ENCODE measurements around the gene TTLL9.

Gene TTLL9

DNA sequence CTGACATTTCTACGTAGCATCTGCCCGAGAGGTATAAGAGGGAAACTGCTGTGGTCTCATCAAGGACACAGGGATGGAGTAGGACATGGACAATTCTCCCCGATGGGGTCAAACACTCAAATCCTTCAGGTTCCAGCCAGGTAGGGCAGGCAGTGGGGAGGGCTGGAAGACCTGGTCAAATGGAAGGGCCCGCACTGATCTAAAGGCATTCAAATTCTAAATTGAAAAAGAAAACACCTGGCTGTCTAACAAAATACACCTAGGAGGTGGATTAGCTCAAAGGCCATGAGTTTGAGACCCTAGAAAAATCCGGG lies 8.3 kb upstream of the TTLL9 start:
- Histone ChIP-seq H3K4me3 (replicated peaks; ENCODE audit: low read depth, low read length) (no peak overlapping the region), H3K27me3 (replicated peaks; ENCODE audit: control insufficient read depth, insufficient read depth, low read length) (no peaks in the 10 kb centered on the region; the same call in 1 of the 2 replicates)

GRCh38 chr20:31862506-31862905 lies 7.9 kb upstream of the TTLL9 start:
- H3K27me3 ChIP-seq (replicated peaks; ENCODE audit: control insufficient read depth, insufficient read depth, low read length): no peaks in the 10 kb centered on the region; the same call in 1 of the 2 replicates
- no peak overlapping the region for H3K4me3 ChIP-seq (replicated peaks; ENCODE audit: low read depth, low read length)
- TF ChIP-seq CTCF (IDR thresholded peaks at IDR 0.05; ENCODE audit: insufficient read depth, low read length, poor library complexity, severe bottlenecking): no peak
- H3K36me3 ChIP-seq (ENCODE audit: control insufficient read depth, insufficient read depth, low read length): no peaks in the 10 kb centered on the region
- no peak for DNase-seq (ENCODE audit: extremely low read depth, insufficient read length)

More for the DNA sequence above, 8.3 kb upstream of the TTLL9 start:
- TF ChIP-seq CTCF (IDR thresholded peaks at IDR 0.05; ENCODE audit: insufficient read depth, low read length, poor library complexity, severe bottlenecking): no peak
- H3K36me3 ChIP-seq (ENCODE audit: control insufficient read depth, insufficient read depth, low read length): no peaks in the 10 kb centered on the region
- DNase-seq (ENCODE audit: extremely low read depth, insufficient read length): no peak

GRCh38 chr20:31863296-31864085 lies 6.9 kb upstream of the TTLL9 start:
- no peak for DNase-seq (ENCODE audit: extremely low read depth, insufficient read length)
- Histone ChIP-seq H3K36me3 (ENCODE audit: control insufficient read depth, insufficient read depth, low read length) (no peaks in the 10 kb centered on the region), H3K4me3 (replicated peaks; ENCODE audit: low read depth, low read length) (no peak overlapping the region), H3K27me3 (replicated peaks; ENCODE audit: control insufficient read depth, insufficient read depth, low read length) (no peaks in the 10 kb centered on the region; the same call in 1 of the 2 replicates)
- TF ChIP-seq CTCF (IDR thresholded peaks at IDR 0.05; ENCODE audit: insufficient read depth, low read length, poor library complexity, severe bottlenecking): no peak

DNA sequence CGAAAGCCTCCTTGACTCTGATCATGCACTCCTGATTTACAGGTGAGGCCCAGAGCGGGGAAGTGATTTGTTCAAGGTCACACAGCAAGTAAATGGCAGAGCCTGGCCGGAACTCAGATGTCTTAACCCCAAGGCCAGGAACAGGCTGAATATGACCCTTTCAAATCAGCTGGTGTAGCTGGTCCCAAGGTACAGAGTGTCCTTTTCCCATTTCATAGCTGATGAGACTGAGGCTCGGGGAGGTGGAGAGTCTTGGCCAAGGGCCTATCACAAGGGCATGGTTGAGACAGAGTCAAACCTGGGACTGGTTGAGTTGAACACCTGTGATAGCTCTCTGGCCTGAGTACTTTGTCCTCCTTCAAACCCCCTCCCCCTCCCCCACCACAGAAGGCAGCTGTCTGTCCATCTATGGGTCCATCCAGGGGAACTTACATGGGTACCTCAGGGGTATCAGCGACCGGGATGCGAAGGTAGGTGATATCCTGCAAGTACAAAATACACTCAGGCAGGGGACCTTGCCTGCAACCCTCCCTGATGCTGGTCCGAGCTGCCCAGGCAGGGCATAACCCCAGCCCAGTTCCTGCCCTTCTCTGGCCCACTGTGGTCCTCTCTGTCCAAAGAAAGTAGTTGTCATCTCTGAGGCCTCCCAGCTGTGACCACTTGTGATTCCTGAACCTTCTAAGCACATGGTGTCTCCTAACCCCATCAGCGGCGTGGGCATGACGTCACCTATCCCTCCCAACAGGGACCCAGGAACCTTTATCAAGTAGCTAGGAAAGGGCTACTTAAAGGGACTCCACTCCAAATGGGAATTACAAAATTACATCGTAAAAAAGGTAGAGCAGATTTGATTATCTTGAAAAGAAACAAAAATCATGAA lies 5.7 kb upstream of the TTLL9 start:
- no peak overlapping the region for H3K4me3 ChIP-seq (replicated peaks; ENCODE audit: low read depth, low read length)
- H3K36me3 ChIP-seq (ENCODE audit: control insufficient read depth, insufficient read depth, low read length): no peaks in the 10 kb centered on the region
- no peak for DNase-seq (ENCODE audit: extremely low read depth, insufficient read length)
- H3K27me3 ChIP-seq (replicated peaks; ENCODE audit: control insufficient read depth, insufficient read depth, low read length): peaks cover 2% of the 10 kb centered on the region; the same call in 1 of the 2 replicates
- TF ChIP-seq CTCF (IDR thresholded peaks at IDR 0.05; ENCODE audit: insufficient read depth, low read length, poor library complexity, severe bottlenecking): no peak

DNA sequence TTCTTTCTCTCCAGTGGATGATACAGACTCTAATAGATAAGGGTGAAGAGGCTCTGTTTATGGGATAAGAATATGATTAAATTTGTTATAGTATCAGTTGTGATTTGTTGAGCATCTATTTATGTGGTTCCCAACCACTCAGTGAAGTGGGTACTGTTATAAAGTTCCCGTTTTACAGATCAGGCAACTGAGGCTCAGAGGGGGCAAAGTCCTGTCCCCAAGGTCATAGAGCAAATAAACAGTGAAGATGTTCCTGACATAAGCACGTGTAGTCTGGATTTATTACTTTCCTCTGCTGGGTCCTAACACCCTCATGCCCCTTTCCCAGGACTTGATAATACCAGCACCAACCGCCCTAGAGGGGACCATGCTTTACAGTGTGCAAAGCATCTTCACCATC lies 4.2 kb upstream of the TTLL9 start:
- peaks cover 5% of the 10 kb centered on the region; the same call in 1 of the 2 replicates for H3K27me3 ChIP-seq (replicated peaks; ENCODE audit: control insufficient read depth, insufficient read depth, low read length)

More for the DNA sequence above, 4.2 kb upstream of the TTLL9 start:
- no peak overlapping the region for H3K4me3 ChIP-seq (replicated peaks; ENCODE audit: low read depth, low read length)
- DNase-seq (ENCODE audit: extremely low read depth, insufficient read length): no peak
- no peak for TF ChIP-seq CTCF (IDR thresholded peaks at IDR 0.05; ENCODE audit: insufficient read depth, low read length, poor library complexity, severe bottlenecking)
- H3K36me3 ChIP-seq (ENCODE audit: control insufficient read depth, insufficient read depth, low read length): no peaks in the 10 kb centered on the region
